Upper lobe of left lung (tissue), 6 donors: Measurements from ENCODE around the gene SLC35A3. TPM values are rescaled to one million over a fixed set of nuclear protein-coding genes. Genes with fewer than 3 reads are reported as not detected.

Experiments
- ATAC-seq, 2 donors: fragments of 200-7000 bp; cut with Tn5 transposase; one replicate each; pipeline ENCODE4 v1.9.1; 2022; ENCODE audit warnings: mild to moderate bottlenecking in 2 of 2, moderate library complexity in 2 of 2; ENCODE audit not compliant: low FRiP score in 2 of 2
- DNase-seq, 2 donors: peaks; one replicate each; pipeline ENCODE4 v3.0.0-alpha.2; 2019 to 2020
- H3K27ac ChIP-seq, 4 donors: fragments of 200-600 bp; sonication (generic); one replicate each; pipeline ENCODE4 v1.5.1; 2016 to 2019
- H3K27me3 ChIP-seq, 4 donors: fragments of 200-600 bp; sonication (generic); one replicate each; pipeline ENCODE4 v1.5.1; 2017 to 2019
- H3K36me3 ChIP-seq, 4 donors: fragments of 200-600 bp; sonication (generic); one replicate each; pipeline ENCODE4 v1.5.1; 2016 to 2019
- H3K4me1 ChIP-seq, 4 donors: fragments of 200-600 bp; sonication (generic); one replicate each; pipeline ENCODE4 v1.5.1; 2018 to 2019
- H3K4me3 ChIP-seq, 4 donors: fragments of 200-600 bp; sonication (generic); one replicate each; pipeline ENCODE4 v1.5.1; 2017 to 2019; ENCODE audit warnings: mild to moderate bottlenecking in 2 of 4, moderate library complexity in 1 of 4
- H3K9me3 ChIP-seq, 4 donors: fragments of 200-600 bp; sonication (generic); one replicate each; pipeline ENCODE4 v1.5.1; 2018 to 2019
- CTCF ChIP-seq, 6 experiments: fragments of 450-650 bp in 4 of 6; fragments of 200-600 bp in 2 of 6; sonication (generic) in 2 of 6; IDR thresholded peaks; one replicate each; pipeline ENCODE4 v1.5.1; 2016 to 2019; ENCODE audit warnings: antibody characterized with exemption in 6 of 6
- EP300 ChIP-seq, 4 donors: sonication (generic); formaldehyde crosslinking; IDR thresholded peaks; one replicate each; pipeline ENCODE4 v1.5.1; 2017; ENCODE audit warnings: antibody characterized with exemption in 4 of 4, control low read depth in 2 of 4
- POLR2A ChIP-seq, 4 donors: fragments of 450-650 bp; IDR thresholded peaks; one replicate each; pipeline ENCODE4 v1.5.1; 2016 to 2017; ENCODE audit warnings: antibody characterized with exemption in 4 of 4, mild to moderate bottlenecking in 2 of 4
- POLR2AphosphoS5 ChIP-seq, 2 donors: sonication (generic); formaldehyde crosslinking; IDR thresholded peaks; one replicate each; pipeline ENCODE4 v1.5.1; 2017; ENCODE audit warnings: antibody characterized with exemption in 2 of 2
- WGBS, 2 donors: methylation state at CpG; one replicate each; pipeline ENCODE4 v1.1.5; 2017 to 2018; 5-methylcytosine and 5-hydroxymethylcytosine counted together
- small RNA-seq, 4 donors: library from RNA; depleted of rRNA; stranded (forward); fragments of <200 nt; gene quantifications; one replicate each; pipeline ENCODE3, GENCODE V24; 2016
- total RNA-seq, 6 donors: library from RNA; depleted of rRNA in 4 of 6; stranded (reverse); fragments of >200 nt in 4 of 6; gene quantifications; one replicate each; pipeline versions ENCODE4 v1.1.0 to v1.2.1, GENCODE V29; 2016 to 2021
- donor health status: DM: no; HTN: no; CAD: no; lungs with moderate emphysema.
- donor health status: DM: no; HTN: yes; CAD: no; lungs with severe emphysema.

Gene SLC35A3
- total RNA-seq, 6 donors from 2014 or later, result 19.9 to 49.7 (median 25.2) TPM

GRCh38 chr1:100076319-100076718 lies 106.5 kb downstream of the SLC35A3 start:
- H3K36me3 ChIP-seq, result peaks cover 16 to 81% (median 39%) of the 10 kb centered on the region in 4 donors
- TF ChIP-seq POLR2AphosphoS5 (IDR thresholded peaks at IDR 0.05), result no peak
- TF ChIP-seq CTCF (IDR thresholded peaks at IDR 0.05), result no peak
- no peak for TF ChIP-seq EP300 (IDR thresholded peaks at IDR 0.05)
- TF ChIP-seq POLR2A (IDR thresholded peaks at IDR 0.05), result no peak
- peak overlapping the region in 1 of 4 donors; percentile 34 for H3K27ac ChIP-seq
- WGBS, 2 donors, result 88 to 91% methylated on average over 2 of the region's 2 CpGs
- H3K9me3 ChIP-seq, result no peaks in the 10 kb centered on the region
- no peak overlapping the region for H3K4me3 ChIP-seq
- peaks cover 0 to 3% (median 0%) of the 10 kb centered on the region in 4 donors for H3K4me1 ChIP-seq
- no peak for ATAC-seq
- no peaks in the 10 kb centered on the region for H3K27me3 ChIP-seq
- no peak for DNase-seq

- no peak overlapping the region for H3K4me3 ChIP-seq
- H3K9me3 ChIP-seq, result no peaks in the 10 kb centered on the region
- no peak for TF ChIP-seq EP300 (IDR thresholded peaks at IDR 0.05)
- TF ChIP-seq POLR2A (IDR thresholded peaks at IDR 0.05), result no peak
- no peak for TF ChIP-seq POLR2AphosphoS5 (IDR thresholded peaks at IDR 0.05)
- no peak for TF ChIP-seq CTCF (IDR thresholded peaks at IDR 0.05)
- H3K36me3 ChIP-seq, result peaks cover 16 to 82% (median 36%) of the 10 kb centered on the region in 4 donors
- DNase-seq, result no peak
- H3K27me3 ChIP-seq, result no peaks in the 10 kb centered on the region
- ATAC-seq, result no peak
- H3K27ac ChIP-seq, result peak overlapping the region in 1 of 4 donors; percentile 34
- peaks cover 0 to 3% (median 0%) of the 10 kb centered on the region in 4 donors for H3K4me1 ChIP-seq
Observed at GRCh38 chr1:100076744-100077143, 106.9 kb downstream of the SLC35A3 start.

GRCh38 chr1:100077531-100077930 lies 107.7 kb downstream of the SLC35A3 start:
- TF ChIP-seq POLR2A (IDR thresholded peaks at IDR 0.05) (no peak), EP300 (IDR thresholded peaks at IDR 0.05) (no peak), CTCF (IDR thresholded peaks at IDR 0.05) (no peak), POLR2AphosphoS5 (IDR thresholded peaks at IDR 0.05) (no peak)
- Histone ChIP-seq H3K4me3 (no peak overlapping the region), H3K36me3 (peaks cover 18 to 84% (median 32%) of the 10 kb centered on the region in 4 donors), H3K27me3 (no peaks in the 10 kb centered on the region), H3K9me3 (no peaks in the 10 kb centered on the region), H3K27ac (peak overlapping the region in 2 of 4 donors; percentile 3 to 34), H3K4me1 (peaks cover 0 to 3% (median 0%) of the 10 kb centered on the region in 4 donors)
- no peak for DNase-seq
- no peak for ATAC-seq
- 74 to 75% methylated on average over 5 of the region's 5 CpGs for WGBS, 2 donors

GRCh38 chr1:100080331-100080730 lies 110.5 kb downstream of the SLC35A3 start:
- Histone ChIP-seq H3K9me3 (no peaks in the 10 kb centered on the region), H3K4me1 (no peaks in the 10 kb centered on the region), H3K4me3 (no peak overlapping the region), H3K27me3 (no peaks in the 10 kb centered on the region), H3K27ac (no peak overlapping the region), H3K36me3 (peaks cover 15 to 72% (median 21%) of the 10 kb centered on the region in 4 donors)
- 62 to 64% methylated on average over 3 of the region's 3 CpGs for WGBS, 2 donors
- no peak for DNase-seq
- ATAC-seq, result no peak
- TF ChIP-seq POLR2AphosphoS5 (IDR thresholded peaks at IDR 0.05), result no peak
- TF ChIP-seq POLR2A (IDR thresholded peaks at IDR 0.05), result no peak
- TF ChIP-seq EP300 (IDR thresholded peaks at IDR 0.05), result no peak
- no peak for TF ChIP-seq CTCF (IDR thresholded peaks at IDR 0.05)

Small RNA genes within 50 kb of the gene (small RNA-seq; reads per million reads assigned to genes)
- gene RNU6-1318P (0 reads per million in 4 donors), gene RNU6-750P (0 reads per million in 4 donors)

Other genes starting within 250 kb of the SLC35A3 start
- 10 to 100 TPM in 2 of 6 donors, 1 to 10 TPM in 4; 2.2 to 12.6 (median 9.3) TPM for gene FRRS1, start 203.4 kb upstream of the SLC35A3 start, total RNA-seq
- 10 to 100 TPM in 5 of 6 donors, 1 to 10 TPM in 1; 9.3 to 20.6 (median 14.1) TPM for gene AGL, start 119.6 kb upstream of the SLC35A3 start, total RNA-seq
- gene SASS6, start 162.9 kb downstream of the SLC35A3 start, total RNA-seq, result 1 to 10 TPM; 1.5 to 4.9 (median 2.3) TPM
- 10 to 100 TPM in 5 of 6 donors, 1 to 10 TPM in 1; 7.1 to 22.2 (median 11.6) TPM for gene TRMT13, start 163.2 kb downstream of the SLC35A3 start, total RNA-seq
- gene LRRC39, start 208.3 kb downstream of the SLC35A3 start, total RNA-seq, result 1 to 10 TPM in 3 of 6 donors, under 1 TPM in 2, not detected in 1; 0.86 to 7.2 (median 2.8) TPM